HG03571 (cell line): ENCODE data around the gene NATD1.
"Not testable (repeated sequence)": the region's sequence is repeated elsewhere in the genome, so short reads cannot be mapped to it uniquely, and the experiment has no call there.

Experiments used
- ATAC-seq: cut with Tn5 transposase; IDR thresholded peaks from one replicate; pipeline ENCODE4 v1.9.1; 2021; ENCODE audit not compliant: unreplicated experiment

NATD1 gene

DNA sequence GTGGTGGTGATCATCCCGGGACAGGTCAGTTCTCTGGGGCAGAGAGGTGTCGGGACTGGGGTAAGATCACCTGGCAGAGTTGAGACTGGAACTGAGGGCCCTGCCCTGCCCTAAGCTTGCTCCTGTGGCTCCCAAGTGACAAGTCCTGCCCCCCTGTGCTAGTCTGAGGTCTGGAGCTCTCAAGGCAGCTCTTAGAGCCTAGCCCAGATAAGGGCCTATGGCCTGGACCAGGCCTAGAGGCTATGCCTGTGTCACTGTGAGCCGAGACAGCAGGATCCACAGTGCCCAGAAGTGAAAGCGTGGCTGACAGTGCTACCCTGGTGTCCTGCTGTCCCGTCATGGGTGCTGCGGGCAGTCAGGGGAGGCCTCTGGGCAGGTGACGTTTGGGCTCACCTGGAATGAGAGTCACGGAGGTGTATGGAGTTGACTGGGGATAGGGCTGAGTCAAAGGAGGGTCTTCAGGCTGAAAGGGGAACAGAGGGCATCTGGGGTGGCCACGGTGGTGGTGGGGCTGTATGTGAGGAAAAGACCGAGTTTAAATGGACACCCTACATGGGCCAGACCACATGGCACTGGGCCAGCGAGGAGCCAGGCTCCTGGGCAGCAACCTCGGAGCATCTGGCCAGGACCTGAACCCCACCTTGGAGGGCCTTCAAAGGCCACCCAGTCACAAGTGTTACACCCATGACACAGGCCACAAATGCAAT is 5.5 kb downstream of the NATD1 start:
- no peak for ATAC-seq

DNA sequence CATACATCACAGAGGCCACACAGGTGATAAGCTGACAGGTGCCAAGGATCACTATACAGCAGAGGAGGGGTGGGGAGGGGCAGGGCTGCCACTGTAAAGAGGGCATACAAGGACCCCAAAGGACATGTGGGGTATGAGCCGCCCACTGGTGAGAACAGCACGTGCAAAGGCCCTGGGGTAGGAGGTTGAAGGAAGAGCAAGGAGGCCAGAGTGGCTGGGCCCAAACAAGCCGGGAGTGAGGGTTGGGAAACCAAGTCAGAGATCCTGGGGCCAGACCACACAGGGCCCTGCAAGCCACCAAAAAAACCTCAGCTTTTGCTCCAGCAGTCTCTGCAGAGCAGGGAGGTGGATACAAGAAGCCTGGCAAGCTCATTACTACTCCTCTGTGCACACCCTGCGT is 6.5 kb downstream of the NATD1 start:
- no peak for ATAC-seq

DNA sequence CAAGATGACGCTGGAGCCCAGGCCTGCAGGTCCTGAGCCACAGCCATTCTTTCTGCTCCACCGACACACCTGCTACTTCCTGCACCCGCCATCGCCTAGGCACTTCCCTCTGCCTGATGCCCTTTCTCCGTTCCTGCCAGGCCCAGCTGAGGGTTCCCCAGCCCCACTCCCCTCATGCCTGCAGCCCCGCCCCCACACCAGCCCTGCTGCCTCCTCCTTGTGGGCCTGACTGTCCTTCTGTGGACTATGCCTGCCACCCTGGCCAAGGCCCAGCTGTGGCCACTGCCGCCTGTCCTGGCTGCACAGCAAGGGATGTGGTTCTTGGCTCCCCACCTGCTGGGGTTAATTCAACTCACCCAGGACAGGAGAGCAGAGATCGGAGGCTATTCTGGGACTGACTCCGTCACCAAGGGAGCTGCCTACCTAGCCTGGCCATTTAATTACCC is 7.5 kb downstream of the NATD1 start:
- no peak for ATAC-seq

DNA sequence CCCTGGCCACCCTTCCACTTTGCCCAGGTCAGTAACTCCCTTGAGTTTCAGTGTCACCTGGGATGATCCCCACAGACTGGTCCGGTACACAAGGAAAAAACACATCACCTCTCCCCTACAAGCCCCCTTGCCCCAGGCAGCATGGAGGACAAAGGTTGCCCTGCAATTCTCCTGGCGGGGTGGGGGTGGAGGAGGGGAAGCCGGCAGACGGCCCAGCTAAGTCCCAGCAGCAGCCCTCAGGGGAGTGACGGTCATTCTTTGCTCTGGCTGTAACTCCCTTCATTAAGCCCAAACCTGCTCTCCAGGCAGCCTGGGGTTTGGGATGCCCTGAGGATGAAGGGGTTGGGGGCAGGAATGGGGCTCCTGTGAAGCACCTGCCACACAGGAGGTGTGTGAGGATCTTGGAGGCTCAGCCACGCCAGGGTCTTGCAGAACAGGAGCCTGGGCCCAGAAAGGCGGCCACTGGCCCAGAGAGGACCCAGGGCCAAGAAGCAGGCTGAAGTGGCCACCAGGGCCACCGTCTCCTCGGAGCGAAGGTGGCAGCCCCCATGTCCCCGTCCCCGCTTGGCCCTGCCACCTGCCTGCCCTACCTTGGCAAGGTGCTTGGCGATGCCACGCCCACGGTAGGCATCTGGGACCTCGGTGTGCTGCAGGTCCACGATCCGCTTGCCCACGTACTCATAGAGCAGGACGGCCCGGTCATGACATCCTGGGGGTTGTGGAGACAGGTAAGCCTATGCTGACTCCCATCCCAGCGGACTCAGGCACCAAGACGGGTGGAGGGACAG is 9.5 kb downstream of the NATD1 start:
- no peak for ATAC-seq

DNA sequence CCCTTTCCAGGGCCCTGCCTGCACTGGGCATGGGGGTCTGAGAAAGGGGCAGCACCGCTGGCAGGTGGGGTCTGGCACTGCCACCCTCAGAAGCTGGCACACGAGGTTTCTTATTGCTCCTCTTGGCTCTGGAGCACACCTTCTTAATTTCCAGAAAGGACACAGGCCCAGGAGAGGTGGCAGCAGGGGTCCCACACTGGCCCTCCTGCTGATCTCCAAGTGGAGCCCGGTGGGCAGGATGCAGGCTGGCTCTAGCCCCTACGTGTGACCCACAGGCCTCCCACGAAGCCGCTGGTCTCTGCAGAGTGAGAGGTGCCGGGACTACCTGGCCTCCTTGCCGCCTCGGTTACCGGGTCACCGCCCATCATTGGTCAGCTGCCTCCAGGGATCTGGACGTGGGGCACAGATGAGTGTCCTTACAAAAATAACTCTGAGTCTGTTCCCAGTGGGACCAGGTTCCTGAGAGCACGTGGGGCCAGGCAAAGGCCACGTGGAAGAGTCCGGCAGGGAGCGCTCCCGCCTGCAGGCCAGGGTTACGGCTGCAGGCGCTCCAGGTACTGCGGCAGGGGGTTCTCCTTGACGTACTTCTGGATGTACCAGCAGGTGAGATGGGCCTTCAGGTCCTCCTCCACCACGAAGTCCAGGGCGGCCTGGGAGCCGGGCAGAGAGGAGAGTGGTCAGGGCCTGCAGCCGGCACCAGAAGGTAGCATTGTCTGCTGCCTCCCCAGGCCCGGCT is 10.3 kb downstream of the NATD1 start:
- ATAC-seq, result no peak

DNA sequence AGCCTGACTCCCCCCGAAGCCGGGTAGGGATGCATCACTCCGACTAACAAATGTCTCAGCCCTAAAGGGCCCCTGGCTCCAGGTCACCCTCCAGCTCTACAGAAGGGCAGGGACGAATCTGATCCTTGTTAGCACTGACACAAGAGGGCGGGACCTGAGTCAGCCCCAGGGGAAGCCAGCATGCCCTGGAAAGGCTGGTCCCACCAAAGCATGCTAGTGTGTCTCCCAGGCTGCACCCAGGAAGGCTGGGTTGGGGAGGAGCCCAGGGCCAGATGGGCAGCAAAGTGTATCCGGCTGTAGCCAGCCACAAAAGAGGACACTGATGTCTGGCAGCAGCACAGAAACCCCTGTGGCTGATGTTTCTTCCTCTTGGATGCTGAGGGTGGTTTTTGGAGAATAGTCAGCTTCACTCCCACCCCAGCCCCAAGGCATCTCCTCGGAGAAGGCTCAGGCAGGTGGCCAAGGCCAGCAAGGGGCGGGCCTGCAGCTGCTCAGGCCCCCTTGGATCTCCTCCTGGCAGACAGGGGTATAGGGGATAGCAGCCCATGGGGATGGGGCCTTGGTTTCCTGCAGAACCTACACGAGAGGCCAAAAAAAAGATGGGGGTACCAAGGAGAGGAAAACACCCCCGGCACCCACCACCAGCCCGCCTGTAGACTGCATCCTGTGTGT is 11.0 kb downstream of the NATD1 start:
- no peak for ATAC-seq

DNA sequence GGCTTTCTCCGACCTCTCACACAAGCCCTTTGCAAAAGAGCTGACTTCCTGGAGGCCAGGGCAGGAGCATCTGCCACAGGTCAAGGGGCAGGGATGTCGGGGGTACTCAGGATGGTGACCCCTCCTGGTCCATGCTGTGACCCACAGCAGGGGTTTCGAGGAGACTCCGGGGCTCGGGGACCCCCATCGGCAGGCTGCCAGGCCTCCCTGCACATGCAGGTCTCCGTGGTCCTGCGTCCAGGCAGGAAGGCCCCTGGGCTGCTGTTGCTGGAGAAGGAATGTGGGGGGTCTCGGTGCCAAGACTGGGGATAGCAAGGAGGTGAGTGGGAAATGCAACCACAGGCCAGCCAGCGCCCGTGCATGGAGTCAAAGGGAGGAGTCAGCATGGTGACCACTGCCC is 11.6 kb downstream of the NATD1 start:
- ATAC-seq, result no peak

DNA sequence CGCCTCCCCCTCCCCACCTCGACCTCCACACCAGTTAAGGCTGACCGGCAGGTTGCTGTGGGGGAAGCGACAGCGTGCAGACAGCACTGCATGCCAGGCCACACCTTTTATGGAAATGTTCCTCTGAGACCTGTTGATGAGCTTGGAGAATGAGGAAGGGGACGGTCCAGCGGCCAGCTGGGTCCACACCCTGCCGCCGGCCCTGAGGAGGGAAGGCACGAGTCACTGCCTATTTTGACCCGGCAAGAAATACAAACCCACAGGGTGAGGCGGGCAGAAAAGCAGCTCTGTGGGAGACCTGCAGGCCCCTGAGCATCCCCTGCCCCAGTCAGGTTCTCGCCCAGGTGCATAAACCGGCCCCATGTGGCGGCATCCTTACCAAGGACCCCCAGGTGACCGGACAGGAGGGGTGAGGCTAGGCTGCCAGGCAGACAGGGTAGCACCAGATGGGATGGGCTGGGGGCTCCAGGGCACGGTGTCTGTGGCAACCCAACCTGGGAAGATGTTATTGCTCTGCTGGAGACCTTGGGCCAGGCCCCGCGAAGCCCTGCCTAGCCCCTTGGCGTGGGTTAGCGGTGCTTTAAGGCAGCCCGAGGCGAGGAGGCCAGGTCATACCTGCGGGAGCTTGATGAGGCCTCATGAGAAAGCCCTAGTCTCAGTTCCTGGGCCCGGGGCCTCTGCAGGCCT is 12.7 kb downstream of the NATD1 start:
- no peak for ATAC-seq

DNA sequence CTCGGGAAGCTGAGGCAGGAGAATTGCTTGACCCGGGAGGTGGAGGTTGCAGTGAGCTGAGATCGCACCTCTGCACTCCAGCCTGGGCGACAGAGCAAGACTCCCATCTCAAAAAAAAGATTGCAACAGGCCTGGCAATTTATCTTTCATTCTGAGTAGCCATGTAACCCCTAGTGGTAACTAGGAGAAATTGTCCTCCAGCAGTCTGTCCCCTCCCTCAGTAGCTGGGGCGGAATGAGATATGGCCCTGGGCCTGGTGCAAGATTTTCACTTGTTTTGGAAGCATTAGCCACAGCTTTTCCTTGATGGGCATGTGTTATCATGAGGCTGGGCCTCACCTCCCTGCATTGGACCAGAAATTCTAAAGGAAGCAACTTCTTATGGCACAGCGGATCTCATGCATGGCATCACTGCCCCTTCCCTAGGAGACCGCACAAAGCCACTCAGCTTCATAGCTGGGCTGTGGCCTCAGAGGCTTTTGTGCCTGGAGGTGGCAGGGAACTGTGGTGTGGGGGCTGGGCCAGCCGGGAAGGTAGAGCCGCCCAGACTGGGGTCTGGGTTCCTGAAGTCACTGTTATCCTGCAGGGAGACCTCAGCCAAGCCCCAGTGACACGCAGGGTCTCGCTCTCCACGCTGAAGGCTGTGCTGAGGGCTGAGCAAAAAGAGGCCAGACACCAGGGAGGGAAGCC is 13.4 kb downstream of the NATD1 start:
- ATAC-seq, result no peak

DNA sequence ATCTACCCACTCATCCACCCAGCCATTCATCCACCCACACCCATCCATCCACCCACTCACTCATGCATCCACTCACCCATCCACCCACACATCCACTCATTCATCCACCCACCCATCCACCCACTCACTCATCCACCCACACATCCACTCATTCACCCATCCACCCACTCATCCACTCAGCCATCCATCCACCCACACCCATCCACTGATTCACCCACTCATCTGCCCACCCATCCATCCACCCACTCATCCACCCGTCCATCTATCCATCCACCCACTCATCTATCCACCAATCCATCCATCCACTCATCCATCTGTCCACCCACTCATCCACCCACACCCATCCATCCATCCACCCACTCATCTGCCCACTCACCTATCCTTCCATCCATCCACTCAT is 17.3 kb downstream of the NATD1 start:
- no peak for ATAC-seq

DNA sequence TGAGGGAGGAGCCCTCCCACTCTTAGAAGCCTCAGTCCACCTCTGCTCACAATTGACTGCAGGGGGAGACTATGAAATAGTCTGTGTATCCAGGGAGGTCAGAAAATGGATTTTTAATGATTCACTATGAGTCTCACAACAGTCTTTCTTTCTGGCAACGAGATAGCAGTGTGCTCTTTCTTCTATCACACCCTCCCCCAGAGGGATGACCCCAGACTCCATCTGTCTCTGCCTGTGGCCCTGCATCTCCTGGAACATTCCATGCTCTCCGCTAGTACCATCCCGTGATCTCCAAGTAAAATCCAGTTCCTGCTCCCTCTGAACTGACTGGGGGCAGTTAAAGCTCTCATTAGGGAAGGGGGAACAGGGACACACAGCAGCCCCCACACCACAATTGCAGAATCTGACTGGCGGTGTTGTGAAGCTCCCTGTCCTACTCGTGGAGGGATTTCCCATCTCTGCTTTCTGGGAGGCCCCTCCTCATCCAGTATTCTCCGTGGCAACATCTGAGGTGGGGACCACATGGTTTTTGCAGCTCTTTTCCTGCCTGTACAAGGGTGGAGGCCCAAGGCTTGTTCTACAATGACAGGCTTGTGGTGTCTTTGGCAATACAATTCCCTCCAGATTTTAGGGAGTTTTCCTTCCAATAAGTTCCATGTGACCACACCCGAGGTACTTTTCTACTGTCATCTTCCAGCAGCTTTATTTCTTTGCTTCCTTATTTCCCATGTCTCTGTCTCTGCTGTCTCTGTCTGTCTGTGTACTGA is 19.4 kb downstream of the NATD1 start:
- ATAC-seq, result no peak

DNA sequence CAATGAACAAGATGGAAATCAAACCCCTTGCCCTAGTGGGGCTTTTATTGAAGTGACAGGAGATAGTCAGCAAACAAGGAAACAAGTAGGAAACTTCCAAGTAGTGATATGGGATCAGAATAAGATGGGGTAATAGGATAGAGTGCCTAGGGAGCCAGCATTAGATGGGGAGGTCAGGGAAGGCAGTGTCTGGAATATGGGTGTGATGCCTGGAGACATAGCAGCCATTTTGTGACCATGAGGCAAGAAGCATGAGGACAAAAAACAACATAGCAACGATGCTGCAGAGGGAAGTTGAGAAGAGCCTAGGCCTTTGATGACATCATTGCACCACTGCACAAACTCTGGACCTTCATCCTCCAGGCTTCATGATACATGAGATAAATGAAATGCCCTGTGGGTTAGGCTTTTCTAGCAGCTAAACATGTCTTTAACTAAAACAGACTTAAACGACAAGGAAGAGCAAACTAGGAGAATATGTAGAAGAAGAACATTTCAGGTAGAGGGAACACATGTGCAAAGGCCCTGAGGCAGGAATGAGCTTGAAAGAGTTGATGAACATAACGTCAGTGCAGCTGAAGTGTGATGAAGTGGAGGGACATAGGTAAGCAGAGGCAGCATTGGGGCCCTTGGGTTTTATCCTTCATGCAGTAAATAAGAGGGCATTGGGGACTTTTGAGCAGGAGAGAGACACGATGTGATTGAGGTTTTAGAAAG is 21.0 kb downstream of the NATD1 start:
- no peak for ATAC-seq

DNA sequence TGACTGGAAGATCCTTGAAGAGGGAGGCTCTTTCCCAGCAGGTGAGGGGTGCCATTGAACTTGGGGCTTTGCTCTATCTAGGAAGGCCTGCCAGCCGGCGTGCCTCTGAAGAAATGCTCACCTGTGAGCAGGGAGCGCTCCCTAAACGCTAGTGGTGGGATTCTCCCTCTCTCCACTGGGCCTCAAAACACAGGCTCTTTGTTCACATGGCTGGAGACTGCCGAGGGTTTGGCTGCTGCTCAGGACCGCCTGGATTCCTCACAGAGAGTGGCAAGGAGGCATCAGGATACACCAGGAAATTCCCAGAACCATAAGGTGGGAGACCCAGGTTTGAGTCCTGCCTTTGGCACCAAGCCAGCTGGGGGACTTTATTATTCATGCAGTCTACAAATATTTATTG is 21.7 kb downstream of the NATD1 start:
- no peak for ATAC-seq

DNA sequence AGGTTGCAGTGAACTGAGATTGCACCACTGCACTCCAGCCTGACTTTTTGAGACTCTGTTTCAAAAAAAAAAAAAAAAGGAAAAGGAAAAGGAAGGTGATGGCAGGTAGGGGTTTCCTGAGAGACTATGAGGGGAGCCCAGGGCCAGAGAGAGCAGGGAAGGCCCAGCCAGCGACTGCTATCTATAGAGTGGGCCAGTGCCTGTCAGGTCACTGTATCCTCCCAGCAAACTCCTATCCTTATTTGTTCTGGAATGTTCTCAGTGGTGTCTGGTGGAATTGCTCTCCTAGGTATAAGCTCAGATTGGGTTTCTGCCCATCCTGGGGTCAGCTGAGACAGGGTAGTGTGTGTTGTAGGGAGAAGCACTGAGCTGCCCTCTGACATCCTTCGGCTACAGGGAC is 24.4 kb downstream of the NATD1 start:
- ATAC-seq, result no peak

DNA sequence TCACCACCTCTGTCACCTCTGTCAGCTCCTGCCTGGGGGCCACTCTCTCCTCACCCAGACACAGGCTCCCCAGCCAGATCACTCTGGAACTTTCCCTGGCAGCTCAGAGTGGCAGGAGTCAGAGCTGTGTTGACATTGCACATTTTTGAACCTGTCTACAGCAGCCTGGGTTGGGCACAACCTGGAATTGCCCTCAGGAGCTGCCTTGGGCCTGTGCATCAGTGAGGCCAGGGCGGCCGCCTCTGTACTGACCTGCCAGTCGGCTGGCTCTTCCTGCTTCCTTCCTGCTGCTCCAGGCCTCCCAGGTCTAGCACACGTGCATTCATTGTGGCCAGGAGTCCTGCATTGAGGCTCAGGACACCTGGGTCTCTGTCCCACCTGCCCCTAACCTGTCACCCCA is 25.1 kb downstream of the NATD1 start:
- ATAC-seq, result no peak

DNA sequence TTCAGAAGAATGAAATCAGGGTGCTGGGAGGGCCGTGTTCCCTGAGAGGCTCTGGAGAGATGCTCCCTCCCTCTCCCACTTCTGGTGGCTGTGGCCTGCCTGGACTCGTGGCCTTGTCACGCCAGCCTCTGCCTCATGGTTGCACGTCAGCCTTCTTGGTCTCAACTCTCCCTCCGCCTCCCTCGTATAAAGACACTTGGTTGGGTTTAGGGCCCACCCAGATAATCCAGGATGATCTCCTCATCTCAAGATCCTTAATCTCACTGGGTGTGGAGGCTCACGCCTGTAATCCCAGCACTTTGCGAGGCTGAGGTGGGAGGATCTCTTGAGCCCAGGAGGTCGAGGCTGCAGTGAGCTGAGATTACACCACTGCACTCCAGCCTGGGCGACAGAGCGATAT is 25.9 kb downstream of the NATD1 start:
- not testable (repeated sequence) for ATAC-seq

DNA sequence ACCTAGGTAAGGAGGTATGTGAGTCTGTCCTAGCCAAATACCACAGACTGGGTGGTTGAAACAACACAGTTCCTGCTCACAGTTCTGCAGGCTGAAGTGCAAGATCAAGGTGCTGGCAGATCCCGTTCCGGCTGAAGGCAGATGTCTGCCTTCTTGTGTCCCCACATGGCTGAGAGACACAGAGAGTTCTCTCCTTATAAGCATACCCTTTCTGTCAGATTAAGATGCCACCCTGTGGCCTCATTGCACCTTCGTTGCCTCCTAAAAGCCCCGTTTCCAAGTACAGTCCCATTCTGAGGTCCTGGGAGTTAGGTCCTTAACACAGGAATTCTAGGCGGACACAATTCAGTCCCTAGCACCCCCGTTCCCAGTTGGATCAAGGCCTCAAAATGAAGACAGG is 30.1 kb downstream of the NATD1 start:
- ATAC-seq, result no peak

DNA sequence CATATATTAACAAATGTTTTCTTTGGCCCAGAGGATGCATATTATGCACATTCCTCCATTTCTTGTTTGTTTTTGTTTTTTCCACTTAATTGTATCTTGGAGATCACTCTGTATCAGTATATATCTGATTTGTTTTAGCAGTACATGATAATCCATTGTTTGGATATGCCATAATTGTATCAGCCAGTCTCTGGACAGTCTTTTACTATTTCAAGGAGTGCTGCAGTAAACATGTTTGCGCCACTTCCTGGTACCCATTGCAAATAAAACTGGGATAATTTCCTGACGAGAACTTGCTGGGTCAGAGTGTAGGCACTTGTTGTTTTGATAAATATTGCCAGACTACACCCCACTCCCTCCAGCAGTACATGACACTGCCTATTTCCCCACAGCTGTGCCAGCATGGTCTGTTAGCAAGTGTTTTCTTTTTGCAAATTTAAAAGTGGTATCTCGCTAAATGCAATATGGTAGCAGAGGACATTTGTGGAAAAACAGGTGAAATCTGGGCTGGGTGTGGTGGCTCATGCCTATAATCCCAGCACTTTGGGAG is 34.3 kb downstream of the NATD1 start:
- no peak for ATAC-seq

DNA sequence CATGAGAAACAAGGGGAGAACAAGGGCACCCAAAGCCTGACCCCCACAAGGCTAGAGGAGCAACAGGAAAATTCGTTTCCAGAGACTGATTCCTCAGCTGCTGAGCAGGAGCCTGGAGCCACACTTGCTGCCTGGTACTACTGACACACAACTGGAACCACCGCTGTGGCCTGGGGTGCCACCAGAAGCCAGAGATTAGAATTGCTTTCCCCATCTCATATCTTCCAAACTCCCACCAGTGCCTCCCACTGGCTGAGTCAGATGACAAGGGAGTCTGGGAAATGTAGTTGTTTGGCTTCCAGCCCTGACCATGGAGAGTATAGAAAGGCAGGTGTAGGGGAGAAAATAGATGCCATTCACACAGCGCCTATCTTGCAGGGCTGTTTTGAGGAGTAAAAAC is 35.1 kb downstream of the NATD1 start:
- no peak for ATAC-seq
